GM12865 (cell line): ENCODE measurements around the gene SORCS3.

Experiments used
- DNase-seq: peaks from one replicate; pipeline ENCODE4 v3.0.0; 2010; ENCODE audit warnings: low read depth
- H3K4me3 ChIP-seq: 2 replicates; pipeline ENCODE4 v1.5.1; 2011; ENCODE audit warnings: mild to moderate bottlenecking, low read depth, low read length, control low read depth
- TF ChIP-seq, protein P1 (sequence below): IDR thresholded peaks from 2 replicates; pipeline ENCODE4 v1.5.1; 2011; ENCODE audit warnings: low read length, control low read depth, low read depth, inconsistent platforms; ENCODE audit not compliant: insufficient read depth; ENCODE audit errors: missing control alignments

SORCS3 gene

DNA sequence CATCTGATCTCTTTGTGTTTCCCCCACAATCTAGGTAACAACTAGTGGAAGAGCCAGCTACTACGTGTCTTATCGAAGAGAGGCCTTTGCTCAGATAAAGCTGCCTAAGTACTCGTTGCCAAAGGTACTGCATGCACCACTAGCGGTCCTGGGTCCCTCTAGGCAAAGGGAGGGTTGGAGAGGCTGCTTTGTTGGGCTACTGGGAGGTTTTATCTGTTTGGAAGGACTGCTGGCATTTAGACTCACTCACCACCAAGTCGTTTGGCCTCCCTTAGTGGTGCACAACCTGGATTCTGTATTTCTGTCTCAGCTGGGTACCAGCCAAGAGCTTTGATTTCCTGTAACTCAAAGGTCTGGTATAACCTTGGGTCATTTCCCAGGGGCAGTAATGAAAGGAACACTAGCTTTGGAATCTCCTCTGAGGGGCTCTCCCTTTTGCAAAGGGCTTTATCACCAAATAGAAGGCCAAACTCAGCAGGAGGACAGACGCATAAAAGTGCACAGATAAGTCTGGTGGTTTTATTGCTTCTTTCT, 498.3 kb downstream of the SORCS3 start:
- TF ChIP-seq, protein P1, sequence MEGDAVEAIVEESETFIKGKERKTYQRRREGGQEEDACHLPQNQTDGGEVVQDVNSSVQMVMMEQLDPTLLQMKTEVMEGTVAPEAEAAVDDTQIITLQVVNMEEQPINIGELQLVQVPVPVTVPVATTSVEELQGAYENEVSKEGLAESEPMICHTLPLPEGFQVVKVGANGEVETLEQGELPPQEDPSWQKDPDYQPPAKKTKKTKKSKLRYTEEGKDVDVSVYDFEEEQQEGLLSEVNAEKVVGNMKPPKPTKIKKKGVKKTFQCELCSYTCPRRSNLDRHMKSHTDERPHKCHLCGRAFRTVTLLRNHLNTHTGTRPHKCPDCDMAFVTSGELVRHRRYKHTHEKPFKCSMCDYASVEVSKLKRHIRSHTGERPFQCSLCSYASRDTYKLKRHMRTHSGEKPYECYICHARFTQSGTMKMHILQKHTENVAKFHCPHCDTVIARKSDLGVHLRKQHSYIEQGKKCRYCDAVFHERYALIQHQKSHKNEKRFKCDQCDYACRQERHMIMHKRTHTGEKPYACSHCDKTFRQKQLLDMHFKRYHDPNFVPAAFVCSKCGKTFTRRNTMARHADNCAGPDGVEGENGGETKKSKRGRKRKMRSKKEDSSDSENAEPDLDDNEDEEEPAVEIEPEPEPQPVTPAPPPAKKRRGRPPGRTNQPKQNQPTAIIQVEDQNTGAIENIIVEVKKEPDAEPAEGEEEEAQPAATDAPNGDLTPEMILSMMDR, result no peak
- H3K4me3 ChIP-seq, result no peak overlapping the region
- DNase-seq, result no peak

DNA sequence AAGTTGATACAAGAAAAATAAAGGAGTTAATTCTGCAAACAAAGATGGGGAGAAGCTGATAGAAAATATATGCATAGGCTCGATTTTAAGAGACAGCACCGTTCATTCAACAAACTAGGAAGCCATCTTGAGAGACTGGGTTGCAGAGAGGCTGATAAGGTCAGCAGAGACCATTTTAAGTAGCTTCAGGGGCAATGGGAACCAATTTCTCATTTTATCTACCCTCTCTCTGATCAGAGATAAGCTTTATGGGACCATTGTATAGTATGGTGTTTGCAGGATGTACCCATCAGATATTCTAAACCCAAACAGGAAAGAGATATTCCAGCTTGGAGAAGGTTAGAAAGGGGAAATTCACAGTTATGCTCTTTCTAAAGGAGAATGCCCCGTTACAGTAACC, 499.5 kb downstream of the SORCS3 start:
- TF ChIP-seq, protein P1, result no peak
- H3K4me3 ChIP-seq, result no peak overlapping the region
- DNase-seq, result no peak

DNA sequence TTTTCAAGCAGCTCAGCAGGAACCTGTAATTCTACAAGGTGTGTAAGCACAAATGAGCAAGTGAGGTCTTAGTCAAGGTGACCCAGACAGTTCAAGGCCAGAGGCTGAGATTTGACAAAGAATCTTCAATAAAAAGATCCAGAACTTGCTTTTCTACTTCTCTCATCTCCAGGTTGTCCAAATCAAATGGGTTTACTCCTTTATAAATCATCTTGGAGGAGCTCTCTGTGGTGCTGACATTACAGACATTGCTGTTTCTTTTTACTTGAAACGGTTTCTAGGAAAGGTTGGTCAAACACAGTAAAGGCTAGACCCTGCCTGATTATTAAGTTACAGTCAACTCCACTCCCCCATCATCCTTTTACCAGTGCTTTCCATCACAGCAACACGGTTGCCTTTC, 504.6 kb downstream of the SORCS3 start:
- TF ChIP-seq, protein P1, result no peak
- no peak for DNase-seq

DNA sequence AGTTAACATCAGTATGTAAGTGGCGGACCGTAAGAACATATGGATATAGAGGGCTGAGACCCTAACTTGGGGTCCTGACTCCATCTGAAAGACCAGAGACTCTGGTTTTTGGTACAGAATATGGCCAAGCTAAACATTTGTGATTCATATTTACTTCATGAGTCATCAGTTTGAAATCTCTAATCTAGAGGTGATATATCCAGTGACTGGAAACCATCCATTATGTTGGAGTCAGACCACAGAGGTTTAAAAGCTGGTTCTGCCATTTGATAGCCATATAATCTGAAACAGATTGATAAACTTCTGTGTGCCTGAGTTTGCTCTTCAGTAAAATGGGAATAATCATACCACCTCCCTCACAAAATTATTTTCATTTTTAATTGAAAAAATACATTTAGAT, 505.3 kb downstream of the SORCS3 start:
- TF ChIP-seq, protein P1, result no peak
- no peak overlapping the region for H3K4me3 ChIP-seq
- DNase-seq, result no peak

More for the DNA sequence above, 504.6 kb downstream of the SORCS3 start:
- H3K4me3 ChIP-seq, result no peak overlapping the region

DNA sequence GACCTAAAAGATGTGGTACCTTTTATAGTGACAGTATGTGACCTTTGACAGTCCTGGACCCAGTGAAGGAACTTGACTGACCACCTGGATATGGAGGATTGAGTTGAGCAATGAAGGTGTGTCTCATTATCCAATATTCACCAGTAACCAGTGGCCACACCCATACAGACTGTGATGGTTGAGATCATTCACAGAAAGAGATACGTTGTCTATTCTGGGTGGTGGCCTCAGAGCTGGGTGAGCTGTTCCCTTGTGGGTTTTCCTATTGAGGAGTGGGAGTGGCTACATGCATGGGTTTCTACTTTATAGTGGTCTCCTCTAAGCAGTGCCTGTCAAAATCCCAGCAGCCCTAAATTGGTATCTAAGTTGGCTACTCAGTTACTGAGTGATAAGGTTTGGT, 507.4 kb downstream of the SORCS3 start:
- TF ChIP-seq, protein P1, result no peak
- no peak for DNase-seq
- H3K4me3 ChIP-seq, result no peak overlapping the region

DNA sequence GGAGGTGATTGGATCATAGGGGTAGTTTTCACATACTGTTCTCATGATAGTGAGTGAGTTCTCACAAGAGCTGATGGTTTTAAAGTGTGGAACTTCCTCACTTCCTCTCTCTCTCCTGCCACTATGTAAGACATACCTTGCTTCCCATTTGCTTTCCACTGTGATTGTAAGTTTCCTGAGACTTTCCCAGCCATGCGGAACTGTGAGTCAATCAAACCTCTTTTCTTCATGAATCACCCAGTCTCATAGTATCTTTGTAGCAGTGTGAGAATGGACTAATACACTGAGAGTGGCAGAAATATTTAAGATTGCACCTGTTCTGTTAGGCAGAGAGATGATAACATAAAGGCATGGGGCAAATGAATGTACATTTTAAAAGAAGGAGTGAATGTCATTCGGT, 507.8 kb downstream of the SORCS3 start:
- DNase-seq, result no peak
- TF ChIP-seq, protein P1, result no peak

DNA sequence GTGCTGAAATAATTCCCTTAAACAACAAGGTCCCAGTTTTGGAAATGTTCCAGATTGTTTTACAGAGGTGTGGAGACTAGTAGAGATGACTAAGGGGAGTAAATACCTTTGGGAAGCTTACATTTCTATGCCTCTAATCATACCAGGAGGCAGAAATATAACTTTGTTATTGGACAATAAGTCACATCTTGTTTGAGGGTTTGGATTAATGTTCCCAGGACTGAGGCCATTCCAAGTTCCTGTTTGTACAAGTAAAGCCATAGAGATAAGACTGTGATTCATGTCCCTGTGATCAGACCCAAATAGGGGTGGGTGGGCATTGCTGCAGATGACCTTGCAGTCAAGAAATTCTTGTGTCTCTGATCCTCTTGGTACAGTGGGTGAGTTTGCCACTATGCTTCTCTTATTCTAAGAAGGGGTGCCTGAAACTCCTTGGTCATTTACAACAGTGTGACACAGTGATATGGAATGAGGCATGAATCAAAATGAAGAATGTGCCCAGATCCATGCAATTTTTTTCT, 508.3 kb downstream of the SORCS3 start:
- no peak overlapping the region for H3K4me3 ChIP-seq
- no peak for DNase-seq
- TF ChIP-seq, protein P1, result no peak

More for the DNA sequence above, 507.8 kb downstream of the SORCS3 start:
- H3K4me3 ChIP-seq, result no peak overlapping the region
